ENCODE results near the gene IFI6. TPM values are rescaled to one million over a fixed set of nuclear protein-coding genes. Genes with fewer than 3 reads are reported as not detected.

The IFI6 gene
- polyA plus RNA-seq, 1 experiment = 26.8 TPM

DNA sequence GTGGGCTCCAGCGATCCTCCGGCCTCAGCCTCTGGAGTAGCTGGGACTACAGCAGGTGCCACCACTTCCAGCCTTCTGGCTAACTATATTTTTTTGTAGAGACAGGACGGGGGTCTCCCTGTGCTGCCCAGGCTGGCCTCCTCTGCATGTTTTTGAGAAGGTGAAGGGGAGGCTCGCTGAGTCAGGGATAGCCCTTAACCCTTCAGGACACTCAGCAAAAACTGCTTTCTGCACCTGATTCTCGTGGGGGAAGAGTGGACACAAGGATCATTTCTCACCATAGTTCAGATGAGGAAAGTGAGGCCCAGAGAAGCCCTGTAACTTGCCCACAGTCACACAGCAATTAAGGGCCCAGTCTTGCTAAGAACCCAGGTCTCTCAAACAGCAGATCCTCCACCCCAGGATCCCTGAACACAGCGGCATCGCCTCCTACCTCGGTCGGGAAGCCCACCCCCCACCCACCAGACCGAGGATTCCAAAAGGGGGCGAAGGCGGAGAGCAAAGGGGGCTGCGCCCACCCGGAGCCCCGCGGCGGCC lies 38.3 kb downstream of the IFI6 start:
- POLR2A ChIA-PET = no interaction called here
- Histone ChIP-seq H3K9me3 (ENCODE audit: control insufficient read depth, insufficient read depth, low read length) (no peaks in the 10 kb centered on the region; the same call in 1 of the 2 replicates), H3K27me3 (ENCODE audit: control insufficient read depth, insufficient read depth, low read length) (peaks cover 46% of the 10 kb centered on the region), H3K4me3 (ENCODE audit: low read depth, low read length) (peak overlapping the region; percentile 35; the same call in 1 of the 2 replicates), H3K27ac (ENCODE audit: low read depth, low read length) (no peak overlapping the region)
- no peak for DNase-seq (ENCODE audit: low read depth, low spot score)
- TF ChIP-seq, protein P1, sequence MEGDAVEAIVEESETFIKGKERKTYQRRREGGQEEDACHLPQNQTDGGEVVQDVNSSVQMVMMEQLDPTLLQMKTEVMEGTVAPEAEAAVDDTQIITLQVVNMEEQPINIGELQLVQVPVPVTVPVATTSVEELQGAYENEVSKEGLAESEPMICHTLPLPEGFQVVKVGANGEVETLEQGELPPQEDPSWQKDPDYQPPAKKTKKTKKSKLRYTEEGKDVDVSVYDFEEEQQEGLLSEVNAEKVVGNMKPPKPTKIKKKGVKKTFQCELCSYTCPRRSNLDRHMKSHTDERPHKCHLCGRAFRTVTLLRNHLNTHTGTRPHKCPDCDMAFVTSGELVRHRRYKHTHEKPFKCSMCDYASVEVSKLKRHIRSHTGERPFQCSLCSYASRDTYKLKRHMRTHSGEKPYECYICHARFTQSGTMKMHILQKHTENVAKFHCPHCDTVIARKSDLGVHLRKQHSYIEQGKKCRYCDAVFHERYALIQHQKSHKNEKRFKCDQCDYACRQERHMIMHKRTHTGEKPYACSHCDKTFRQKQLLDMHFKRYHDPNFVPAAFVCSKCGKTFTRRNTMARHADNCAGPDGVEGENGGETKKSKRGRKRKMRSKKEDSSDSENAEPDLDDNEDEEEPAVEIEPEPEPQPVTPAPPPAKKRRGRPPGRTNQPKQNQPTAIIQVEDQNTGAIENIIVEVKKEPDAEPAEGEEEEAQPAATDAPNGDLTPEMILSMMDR (IDR thresholded peaks at IDR 0.05; ENCODE audit: low read depth, low read length) = no peak
- CTCF ChIA-PET = no interaction called here

- CTCF ChIA-PET = no interaction called here
- Histone ChIP-seq H3K27ac (ENCODE audit: low read depth, low read length) (no peak overlapping the region), H3K4me3 (ENCODE audit: low read depth, low read length) (no peak overlapping the region), H3K27me3 (ENCODE audit: control insufficient read depth, insufficient read depth, low read length) (peaks cover 47% of the 10 kb centered on the region), H3K9me3 (ENCODE audit: control insufficient read depth, insufficient read depth, low read length) (no peaks in the 10 kb centered on the region; the same call in 1 of the 2 replicates)
- POLR2A ChIA-PET = no interaction called here
- no peak for DNase-seq (ENCODE audit: low read depth, low spot score)
- TF ChIP-seq, protein P1 (IDR thresholded peaks at IDR 0.05; ENCODE audit: low read depth, low read length) = no peak
Observed at GRCh38 chr1:27633298-27633610, 38.7 kb downstream of the IFI6 start.

DNA sequence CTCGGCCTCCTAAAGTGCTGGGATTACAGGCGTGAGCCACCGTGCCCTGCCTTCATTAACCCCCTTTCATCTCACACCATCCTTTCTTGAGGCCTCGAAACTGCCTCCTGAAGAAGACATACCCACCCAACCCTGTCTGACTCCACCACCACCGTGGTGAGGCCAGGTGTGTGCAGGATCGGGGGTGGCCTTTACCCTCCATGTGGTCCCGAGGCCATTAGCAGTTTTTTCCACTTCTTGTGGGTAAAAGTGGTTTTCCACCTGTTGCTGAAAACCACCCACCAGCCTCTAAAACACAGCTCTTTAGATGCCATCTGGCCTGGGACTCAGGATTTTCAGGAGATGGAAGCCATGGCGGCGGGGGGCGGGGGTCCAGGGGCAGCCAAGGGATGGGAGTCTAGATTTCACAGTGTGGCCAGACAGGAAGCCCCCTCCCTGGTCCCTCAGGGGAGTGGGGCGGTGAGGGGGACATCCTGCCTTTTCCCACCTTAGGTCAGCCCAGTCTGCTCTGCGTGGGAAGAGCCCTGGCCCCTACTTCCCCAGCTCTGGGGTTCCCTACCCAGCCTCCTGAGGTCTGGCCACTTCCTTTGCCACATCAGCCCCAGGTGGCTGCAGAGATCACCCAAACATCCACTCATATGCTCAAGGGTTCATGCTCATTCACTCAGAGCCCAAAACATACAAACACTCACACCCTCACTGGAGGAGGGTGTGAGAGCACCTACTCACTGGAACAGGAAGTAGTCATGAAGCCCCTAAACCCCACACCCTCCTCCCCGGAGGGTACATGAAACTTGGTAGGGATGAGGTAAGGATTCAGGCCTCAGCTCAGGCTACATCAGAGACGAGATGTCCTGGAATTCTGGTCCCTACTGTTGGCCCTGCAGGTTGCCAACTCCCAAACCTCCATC lies 39.4 kb downstream of the IFI6 start:
- H3K27ac ChIP-seq (ENCODE audit: low read depth, low read length) = no peak overlapping the region
- H3K27me3 ChIP-seq (ENCODE audit: control insufficient read depth, insufficient read depth, low read length) = peaks cover 47% of the 10 kb centered on the region
- TF ChIP-seq, protein P1 (IDR thresholded peaks at IDR 0.05; ENCODE audit: low read depth, low read length) = no peak
- H3K9me3 ChIP-seq (ENCODE audit: control insufficient read depth, insufficient read depth, low read length) = no peaks in the 10 kb centered on the region; the same call in 1 of the 2 replicates
- ChIA-PET CTCF (interaction anchor here (0.7 to 1.0 kb wide), 2 partner anchors 37 to 586 kb away, joined by 3 read pairs; no protein-coding TSS in a partner anchor), POLR2A (no interaction called here)
- H3K4me3 ChIP-seq (ENCODE audit: low read depth, low read length) = no peak overlapping the region
- DNase-seq (ENCODE audit: low read depth, low spot score) = no peak

GRCh38 chr1:27630859-27631491 lies 41.0 kb downstream of the IFI6 start:
- Histone ChIP-seq H3K27ac (ENCODE audit: low read depth, low read length) (no peak overlapping the region), H3K4me3 (ENCODE audit: low read depth, low read length) (no peak overlapping the region), H3K9me3 (ENCODE audit: control insufficient read depth, insufficient read depth, low read length) (no peaks in the 10 kb centered on the region; the same call in 1 of the 2 replicates), H3K27me3 (ENCODE audit: control insufficient read depth, insufficient read depth, low read length) (peaks cover 50% of the 10 kb centered on the region)
- TF ChIP-seq, protein P1 (IDR thresholded peaks at IDR 0.05; ENCODE audit: low read depth, low read length) = no peak
- DNase-seq (ENCODE audit: low read depth, low spot score) = no peak
- ChIA-PET CTCF (interaction anchor here (0.7 to 0.9 kb wide), 2 partner anchors 20 to 94 kb away, joined by 3 read pairs; no protein-coding TSS in a partner anchor), POLR2A (no interaction called here)
